ENCODE data around the gene SIRT3. TPM values are rescaled to one million over a fixed set of nuclear protein-coding genes. Genes with fewer than 3 reads are reported as not detected.

Gene SIRT3
- 8.8 and 9.5 TPM in 2 replicates for total RNA-seq
- 10.2 and 11.0 TPM in 2 replicates for polyA plus RNA-seq
- 9.8 and 13.8 TPM in 2 replicates for polyA plus RNA-seq (2012)
- polyA minus RNA-seq (ENCODE audit: low replicate concordance): 6.4 and 9.8 TPM in 2 replicates

DNA sequence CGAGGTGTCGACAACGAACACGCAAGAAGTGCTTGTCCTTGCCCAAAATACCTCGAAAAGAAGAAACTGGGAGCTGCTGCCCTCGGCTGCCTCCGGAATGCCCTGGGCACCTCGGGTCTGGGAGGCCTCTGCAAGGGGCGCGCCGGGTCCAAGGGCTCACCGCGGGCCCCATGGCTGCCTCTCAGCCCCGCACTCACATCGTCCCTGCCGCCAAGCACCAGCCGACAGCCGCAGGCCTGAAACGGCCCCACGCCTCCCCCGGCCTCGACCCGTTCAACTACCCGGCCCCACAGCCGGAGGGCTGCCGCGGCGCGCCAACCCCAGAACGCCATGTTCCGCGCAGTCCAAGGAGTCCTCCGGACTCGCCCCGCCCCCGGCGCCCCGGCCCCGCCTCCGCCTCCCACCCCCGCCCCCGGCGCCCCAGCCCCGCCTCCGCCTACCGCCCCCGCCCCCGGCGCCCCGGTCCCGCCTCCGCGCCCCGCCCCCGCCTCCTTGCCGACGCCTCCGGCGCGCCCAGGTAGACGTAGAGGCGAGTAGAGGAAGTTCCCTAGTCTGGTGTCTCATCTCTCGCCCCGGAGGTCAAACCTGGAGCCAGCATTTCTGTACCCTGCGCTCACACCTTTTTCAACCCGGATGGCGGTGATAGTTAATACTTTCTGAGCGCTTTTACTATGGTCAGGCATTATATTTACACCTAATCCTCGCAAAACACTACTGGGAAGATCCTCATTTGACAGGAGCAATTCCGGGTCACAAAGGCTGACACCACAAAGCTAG lies at the start of gene SIRT3:
Gene SIRT3 (minus strand): TSS at position 346 of the 777 bp plus-strand sequence. CDS start 14 bp downstream, at position 332.
- no peak for TF ChIP-seq CTCF (conservative IDR thresholded peaks at IDR 0.05 in 1 of 2, IDR thresholded peaks at IDR 0.05 in 1 of 2; ENCODE audit: low read depth in 1 of 2, low read length in 2 of 2)
- TF ChIP-seq EZH2 (IDR thresholded peaks at IDR 0.05; ENCODE audit: low read length, missing control alignments): no peak
- H4K20me1 ChIP-seq (ENCODE audit: control insufficient read depth, extremely low read depth, insufficient read depth, low read length): no peaks in the 10 kb centered on the region
- H3K4me2 ChIP-seq (ENCODE audit: extremely low read depth, insufficient read depth, low read length): peak within 1 kb of the TSS; percentile 99
- H2AFZ ChIP-seq (ENCODE audit: low read length): peak within 1 kb of the TSS; percentile 89
- H3K27ac ChIP-seq (ENCODE audit: insufficient read depth, low read length): peak within 1 kb of the TSS; percentile 93
- H3K4me3 ChIP-seq (replicated peaks in 1 of 4; ENCODE audit: control extremely low read depth in 1 of 4, insufficient read depth in 1 of 4, low read depth in 3 of 4, low read length in 4 of 4): peak within 1 kb of the TSS; percentile 96 to 100 (median 97)
- H3K4me1 ChIP-seq (ENCODE audit: control insufficient read depth, extremely low read depth, insufficient read depth, low read length): peaks cover 5% of the 10 kb centered on the region
- H3K9ac ChIP-seq (ENCODE audit: insufficient read depth, low read length): peak within 1 kb of the TSS; percentile 98
- no peaks in the 10 kb centered on the region for H3K9me3 ChIP-seq (ENCODE audit: control insufficient read depth, insufficient read depth, low read depth, low read length)
- H3K79me2 ChIP-seq (ENCODE audit: control insufficient read depth, insufficient read depth, low read length): peaks cover 38% of the 10 kb centered on the region
- DNase-seq (ENCODE audit: low read depth in 2 of 2): peak; percentile 67 to 70
- no peaks in the 10 kb centered on the region for H3K36me3 ChIP-seq (ENCODE audit: control insufficient read depth, insufficient read depth, low read length)
- H3K27me3 ChIP-seq (ENCODE audit: control insufficient read depth, insufficient read depth, low read length): no peaks in the 10 kb centered on the region

DNA sequence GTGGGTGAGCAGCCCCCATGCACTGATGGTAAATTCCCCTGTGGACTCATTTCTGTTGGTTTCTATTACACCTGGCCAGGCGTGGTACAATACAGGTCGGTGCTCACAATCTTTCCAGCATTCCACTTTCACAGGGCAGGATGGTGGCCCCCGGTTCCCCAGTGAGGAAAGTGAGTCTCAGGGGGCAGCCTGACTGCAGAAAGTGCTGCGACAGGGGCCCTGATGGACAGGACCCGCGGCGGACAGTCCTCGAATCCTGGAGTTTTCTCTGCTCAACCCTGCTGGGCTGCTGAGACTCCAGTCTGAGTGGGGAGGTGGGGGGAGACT lies 49.7 kb upstream of the SIRT3 start:
- Histone ChIP-seq H3K4me1 (ENCODE audit: control insufficient read depth, extremely low read depth, insufficient read depth, low read length) (no peaks in the 10 kb centered on the region), H4K20me1 (ENCODE audit: control insufficient read depth, extremely low read depth, insufficient read depth, low read length) (no peaks in the 10 kb centered on the region), H3K27me3 (ENCODE audit: control insufficient read depth, insufficient read depth, low read length) (peaks cover 25% of the 10 kb centered on the region), H3K36me3 (ENCODE audit: control insufficient read depth, insufficient read depth, low read length) (no peaks in the 10 kb centered on the region), H3K9me3 (ENCODE audit: control insufficient read depth, insufficient read depth, low read depth, low read length) (no peaks in the 10 kb centered on the region), H3K9ac (ENCODE audit: insufficient read depth, low read length) (no peak overlapping the region), H3K4me2 (ENCODE audit: extremely low read depth, insufficient read depth, low read length) (no peak overlapping the region), H3K27ac (ENCODE audit: insufficient read depth, low read length) (no peak overlapping the region), H2AFZ (ENCODE audit: low read length) (no peak overlapping the region), H3K79me2 (ENCODE audit: control insufficient read depth, insufficient read depth, low read length) (no peaks in the 10 kb centered on the region), H3K4me3 (replicated peaks in 1 of 4; ENCODE audit: control extremely low read depth in 1 of 4, insufficient read depth in 1 of 4, low read depth in 3 of 4, low read length in 4 of 4) (no peak overlapping the region)
- DNase-seq (ENCODE audit: low read depth in 2 of 2): no peak
- TF ChIP-seq EZH2 (IDR thresholded peaks at IDR 0.05; ENCODE audit: low read length, missing control alignments) (no peak), CTCF (conservative IDR thresholded peaks at IDR 0.05 in 1 of 2, IDR thresholded peaks at IDR 0.05 in 1 of 2; ENCODE audit: low read depth in 1 of 2, low read length in 2 of 2) (no peak)

DNA sequence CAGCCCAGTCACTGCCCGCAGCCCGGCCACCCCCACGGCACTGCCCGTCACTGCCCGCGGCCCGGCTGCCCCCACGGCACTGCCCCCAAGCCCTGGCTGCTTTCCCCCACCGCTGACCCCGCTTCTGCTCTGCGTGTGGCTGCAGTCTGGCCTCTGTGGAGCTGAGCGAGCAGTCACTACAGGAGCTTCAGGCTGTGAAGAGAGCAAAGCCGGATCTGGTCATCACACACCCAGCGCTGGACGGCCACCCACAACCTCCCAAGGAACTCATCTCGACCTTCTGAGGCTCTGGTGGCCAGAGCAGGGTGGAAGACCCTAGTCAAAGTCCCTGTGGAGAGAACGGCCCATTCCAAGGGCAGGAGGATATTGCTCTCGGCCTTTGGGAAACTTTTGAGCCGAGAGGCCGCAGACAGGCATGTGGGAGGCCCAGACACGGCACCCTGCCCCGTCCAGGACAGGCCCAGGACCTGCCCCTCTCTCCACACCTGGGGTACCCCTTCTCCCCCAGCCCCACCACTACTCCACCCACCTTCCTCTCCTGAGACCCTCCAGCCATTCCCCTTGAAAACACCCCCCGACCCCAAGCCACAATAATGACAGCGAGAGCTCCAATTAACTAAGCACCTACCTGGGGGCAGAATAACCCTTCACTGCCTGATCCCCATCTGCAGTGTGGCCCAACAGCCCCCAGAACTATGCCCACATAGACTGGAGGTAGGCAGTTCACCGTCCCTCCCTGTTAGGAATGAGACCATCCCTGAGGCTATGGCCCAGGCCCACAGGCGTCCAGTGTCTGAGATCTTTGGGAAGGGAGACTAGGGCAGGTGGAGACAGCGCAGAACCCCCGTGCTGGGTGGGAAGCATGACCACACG lies 49.1 kb upstream of the SIRT3 start:
- H2AFZ ChIP-seq (ENCODE audit: low read length): no peak overlapping the region
- H3K27me3 ChIP-seq (ENCODE audit: control insufficient read depth, insufficient read depth, low read length): peaks cover 31% of the 10 kb centered on the region
- H4K20me1 ChIP-seq (ENCODE audit: control insufficient read depth, extremely low read depth, insufficient read depth, low read length): no peaks in the 10 kb centered on the region
- no peaks in the 10 kb centered on the region for H3K4me1 ChIP-seq (ENCODE audit: control insufficient read depth, extremely low read depth, insufficient read depth, low read length)
- no peak overlapping the region for H3K4me2 ChIP-seq (ENCODE audit: extremely low read depth, insufficient read depth, low read length)
- no peak overlapping the region for H3K27ac ChIP-seq (ENCODE audit: insufficient read depth, low read length)
- H3K9ac ChIP-seq (ENCODE audit: insufficient read depth, low read length): no peak overlapping the region
- H3K4me3 ChIP-seq (replicated peaks in 1 of 4; ENCODE audit: control extremely low read depth in 1 of 4, insufficient read depth in 1 of 4, low read depth in 3 of 4, low read length in 4 of 4): no peak overlapping the region
- no peaks in the 10 kb centered on the region for H3K9me3 ChIP-seq (ENCODE audit: control insufficient read depth, insufficient read depth, low read depth, low read length)
- no peaks in the 10 kb centered on the region for H3K79me2 ChIP-seq (ENCODE audit: control insufficient read depth, insufficient read depth, low read length)
- no peak for TF ChIP-seq EZH2 (IDR thresholded peaks at IDR 0.05; ENCODE audit: low read length, missing control alignments)
- TF ChIP-seq CTCF (conservative IDR thresholded peaks at IDR 0.05 in 1 of 2, IDR thresholded peaks at IDR 0.05 in 1 of 2; ENCODE audit: low read depth in 1 of 2, low read length in 2 of 2): no peak
- no peaks in the 10 kb centered on the region for H3K36me3 ChIP-seq (ENCODE audit: control insufficient read depth, insufficient read depth, low read length)
- DNase-seq (ENCODE audit: low read depth in 2 of 2): no peak
